Mucosa of gallbladder (tissue), 1 donor: ENCODE results near the gene GIGYF1. TPM values are rescaled to one million over a fixed set of nuclear protein-coding genes. Genes with fewer than 3 reads are reported as not detected.

Source experiments
- DNase-seq: peaks from one replicate; pipeline ENCODE4 v3.0.0-alpha.2; 2020; ENCODE audit warnings: low spot score
- total RNA-seq: library from RNA; stranded (reverse); gene quantifications from one replicate; pipeline ENCODE4 v1.2.1, GENCODE V29; 2021
- donor health status: DM: no; HTN: no; CAD: no.

The GIGYF1 gene
- total RNA-seq, 1 donor from 2014 or later = 56.2 TPM

DNA sequence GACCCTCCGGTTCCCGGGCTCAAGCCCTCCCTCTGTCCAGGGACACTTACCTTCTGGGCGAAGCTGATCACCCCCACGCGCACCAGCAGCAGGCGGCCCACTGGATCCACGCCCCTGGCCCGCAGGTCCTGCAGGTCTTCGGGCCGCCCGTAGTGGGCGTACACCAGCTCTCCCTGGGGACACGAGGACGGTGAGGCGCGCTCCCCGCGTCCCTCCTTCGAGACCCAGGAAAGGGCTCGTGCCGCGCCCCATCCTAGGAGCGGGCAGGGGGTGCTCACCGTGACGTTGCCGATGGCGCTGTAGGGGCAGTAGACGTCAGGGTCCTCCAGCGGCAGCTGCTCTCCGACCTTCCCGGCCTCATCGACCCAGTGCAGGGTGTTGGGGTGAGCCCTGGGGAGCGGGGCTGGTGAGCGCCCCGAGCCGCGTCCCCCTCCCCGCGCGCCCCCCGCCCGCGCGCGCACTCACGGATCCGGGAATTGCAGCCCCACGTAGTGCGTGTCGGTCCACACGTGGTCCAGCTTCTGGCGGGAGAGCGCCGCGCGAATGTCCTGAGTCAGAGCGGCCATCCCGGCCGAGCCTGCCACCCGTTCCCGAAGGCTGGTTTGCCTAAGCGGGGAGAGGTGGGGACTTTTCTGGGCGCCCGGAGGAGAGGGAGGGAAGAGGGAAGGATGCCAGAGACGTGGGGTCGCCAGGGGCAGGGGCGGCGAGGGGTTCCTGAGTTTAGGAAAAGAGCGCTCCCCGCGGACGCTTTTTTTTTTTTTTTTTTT, 60.9 kb downstream of the GIGYF1 start:
- peak; percentile 32 for DNase-seq

DNA sequence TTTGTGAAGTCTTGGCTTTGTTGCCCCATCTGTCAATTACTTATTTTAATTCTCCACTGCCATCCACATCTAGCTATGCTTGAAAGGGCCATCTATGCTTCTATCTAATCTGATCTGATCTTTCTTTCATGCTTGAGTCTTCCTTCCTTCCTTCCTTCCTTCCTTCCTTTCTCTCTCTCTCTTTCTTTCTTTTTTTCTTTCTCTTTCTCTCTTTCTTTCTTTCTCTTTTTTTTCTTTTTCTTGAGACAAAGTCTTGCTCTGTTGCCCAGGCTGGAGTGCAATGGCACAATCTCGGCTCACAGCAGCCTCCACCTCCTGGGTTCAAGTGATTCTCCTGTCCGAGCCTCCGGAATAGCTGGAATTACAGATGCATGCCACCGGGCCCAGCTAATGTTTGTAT, 64.0 kb downstream of the GIGYF1 start:
- no peak for DNase-seq

Other genes with a start within 250 kb of the GIGYF1 start
- gene SPACDR, start 230.0 kb downstream of the GIGYF1 start, total RNA-seq = 1.2 TPM
- 78.2 TPM for gene TSC22D4, start 215.0 kb downstream of the GIGYF1 start, total RNA-seq
- 1.2 TPM for gene NYAP1, start 210.3 kb downstream of the GIGYF1 start, total RNA-seq
- gene AGFG2, start 155.0 kb downstream of the GIGYF1 start, total RNA-seq = 102 TPM
- gene SAP25, start 120.3 kb downstream of the GIGYF1 start, total RNA-seq = 13.3 TPM
- gene LRCH4, start 108.1 kb downstream of the GIGYF1 start, total RNA-seq = 131 TPM
- 1.6 TPM for gene FBXO24, start 107.9 kb downstream of the GIGYF1 start, total RNA-seq
- 55.4 TPM for gene PCOLCE, start 91.9 kb downstream of the GIGYF1 start, total RNA-seq
- 34.8 TPM for gene MOSPD3, start 81.7 kb downstream of the GIGYF1 start, total RNA-seq
- gene TFR2, start 52.7 kb downstream of the GIGYF1 start, total RNA-seq = 13.8 TPM
- gene ACTL6B, start 37.8 kb downstream of the GIGYF1 start, total RNA-seq = 0.14 TPM
- gene GNB2, start 20.5 kb downstream of the GIGYF1 start, total RNA-seq = 236 TPM
- gene POP7, start 11.9 kb upstream of the GIGYF1 start, total RNA-seq = 25.9 TPM
- not detected for gene EPO, start 26.2 kb upstream of the GIGYF1 start, total RNA-seq
- not detected for gene ZAN, start 39.3 kb upstream of the GIGYF1 start, total RNA-seq
- gene EPHB4, start 133.3 kb upstream of the GIGYF1 start, total RNA-seq = 165 TPM
- gene SLC12A9, start 158.5 kb upstream of the GIGYF1 start, total RNA-seq = 76.1 TPM
- gene TRIP6, start 173.1 kb upstream of the GIGYF1 start, total RNA-seq = 91.0 TPM
- 150 TPM for gene SRRT, start 180.9 kb upstream of the GIGYF1 start, total RNA-seq
- 3.3 TPM for gene UFSP1, start 195.5 kb upstream of the GIGYF1 start, total RNA-seq
- gene ACHE, start 201.6 kb upstream of the GIGYF1 start, total RNA-seq = 8.4 TPM